Measurements from ENCODE around the gene TOPORS. TPM values are rescaled to one million over a fixed set of nuclear protein-coding genes. Genes with fewer than 3 reads are reported as not detected.

Gene TOPORS
- total RNA-seq, 2 donors from 2014 or later = 25.4 to 29.5 TPM

DNA sequence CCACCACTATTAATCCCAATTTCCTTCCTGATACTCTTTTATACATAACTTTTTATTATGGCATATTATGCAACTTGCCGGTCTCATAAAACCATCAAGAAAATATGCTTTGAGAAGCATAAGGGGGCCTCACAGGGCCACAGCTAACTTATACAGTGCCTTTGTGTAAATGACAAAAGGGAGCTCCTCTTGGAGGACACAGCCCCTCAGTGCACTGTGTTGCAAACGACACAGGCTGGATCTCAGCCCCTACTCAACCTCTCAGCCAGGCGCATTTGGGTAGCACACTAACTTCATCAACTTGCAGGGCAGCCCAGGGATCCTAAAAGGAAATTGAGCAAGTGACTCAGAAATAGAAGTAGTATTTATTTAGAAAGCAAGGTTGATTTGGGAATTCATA lies 61.8 kb downstream of the TOPORS start:
- Mint-ChIP-seq H3K4me3 (no peak overlapping the region), H3K27me3 (ENCODE audit: insufficient read depth) (no peaks in the 10 kb centered on the region), H3K9me3 (no peaks in the 10 kb centered on the region), H3K36me3 (ENCODE audit: low read depth) (peaks cover 23% of the 10 kb centered on the region), H3K27ac (peak overlapping the region; percentile 48), H3K4me1 (no peaks in the 10 kb centered on the region)
- no peak overlapping the region for H3K27ac ChIP-seq (ENCODE audit: low read depth, low read length)
- no peaks in the 10 kb centered on the region for H3K9me3 ChIP-seq (ENCODE audit: control insufficient read depth, low read length)
- no peak for TF ChIP-seq CTCF (conservative IDR thresholded peaks at IDR 0.05)
- H3K36me3 ChIP-seq (ENCODE audit: control insufficient read depth, insufficient read depth, low read length) = peaks cover 10% of the 10 kb centered on the region
- no peak overlapping the region for H3K4me3 ChIP-seq (ENCODE audit: low read length)
- DNase-seq = no peak
- H3K27me3 ChIP-seq (ENCODE audit: control insufficient read depth, insufficient read depth, low read length, poor library complexity, severe bottlenecking) = no peaks in the 10 kb centered on the region
- WGBS, 2 experiments (ENCODE audit: insufficient coverage in 1 of 2, insufficient read length in 1 of 2) = 77 to 82% methylated on average over 3 of the region's 3 CpGs
- H3K9ac ChIP-seq (ENCODE audit: extremely low read depth, low read length, poor library complexity, severe bottlenecking) = no peak overlapping the region
- H3K4me1 ChIP-seq (ENCODE audit: control insufficient read depth, insufficient read depth, low read length) = no peaks in the 10 kb centered on the region

Other genes with a start within 250 kb of the TOPORS start
- gene ACO1, start 167.9 kb downstream of the TOPORS start, total RNA-seq = 10 to 100 TPM; 33.6 to 52.8 TPM
- 10 to 100 TPM in 1 of 2 donors, 1 to 10 TPM in 1; 8.3 to 12.6 TPM for gene RIGI, start 26.4 kb downstream of the TOPORS start, total RNA-seq
- 10 to 100 TPM; 14.0 to 18.4 TPM for gene SMIM27, start 259 bp downstream of the TOPORS start, total RNA-seq
- gene NDUFB6, start 20.6 kb upstream of the TOPORS start, total RNA-seq = 10 to 100 TPM; 48.8 to 54.9 TPM
- gene TAF1L, start 83.1 kb upstream of the TOPORS start, total RNA-seq = not detected
- under 1 TPM; 0.09 to 0.13 TPM for gene TMEM215, start 231.0 kb upstream of the TOPORS start, total RNA-seq